ENCODE data around the gene WNK1.

DNA sequence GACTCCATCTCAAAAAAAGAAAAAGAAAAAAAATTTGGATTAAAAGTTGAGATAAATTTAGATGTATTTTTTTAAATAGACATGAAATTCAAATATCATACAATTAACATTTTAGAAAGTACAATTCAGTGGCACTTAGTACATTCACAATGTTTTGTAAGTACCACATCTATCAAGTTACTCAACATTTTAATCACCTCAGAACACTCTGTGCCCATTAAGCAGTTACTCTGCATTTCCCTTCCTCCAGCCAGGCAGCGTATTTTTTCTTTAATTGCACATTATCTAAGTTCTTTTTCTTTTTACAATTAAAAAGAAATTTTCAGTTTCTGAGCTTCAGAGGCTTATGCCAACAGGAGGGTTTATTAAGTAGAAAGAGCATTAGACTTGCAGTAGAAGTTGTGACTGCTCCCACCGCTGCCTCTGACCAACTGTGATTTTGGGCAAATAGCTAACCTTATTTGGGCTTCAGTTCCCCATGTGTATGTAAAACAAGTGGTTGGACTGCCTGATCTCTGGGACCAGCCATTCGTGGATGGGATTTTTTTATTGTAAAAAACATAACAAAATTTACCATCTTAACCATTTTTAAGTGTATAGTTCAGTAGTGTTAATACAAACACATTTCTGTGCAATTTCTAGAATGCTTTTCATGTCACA is 65.7 kb downstream of the WNK1 start:
- TF ChIP-seq, protein P1, sequence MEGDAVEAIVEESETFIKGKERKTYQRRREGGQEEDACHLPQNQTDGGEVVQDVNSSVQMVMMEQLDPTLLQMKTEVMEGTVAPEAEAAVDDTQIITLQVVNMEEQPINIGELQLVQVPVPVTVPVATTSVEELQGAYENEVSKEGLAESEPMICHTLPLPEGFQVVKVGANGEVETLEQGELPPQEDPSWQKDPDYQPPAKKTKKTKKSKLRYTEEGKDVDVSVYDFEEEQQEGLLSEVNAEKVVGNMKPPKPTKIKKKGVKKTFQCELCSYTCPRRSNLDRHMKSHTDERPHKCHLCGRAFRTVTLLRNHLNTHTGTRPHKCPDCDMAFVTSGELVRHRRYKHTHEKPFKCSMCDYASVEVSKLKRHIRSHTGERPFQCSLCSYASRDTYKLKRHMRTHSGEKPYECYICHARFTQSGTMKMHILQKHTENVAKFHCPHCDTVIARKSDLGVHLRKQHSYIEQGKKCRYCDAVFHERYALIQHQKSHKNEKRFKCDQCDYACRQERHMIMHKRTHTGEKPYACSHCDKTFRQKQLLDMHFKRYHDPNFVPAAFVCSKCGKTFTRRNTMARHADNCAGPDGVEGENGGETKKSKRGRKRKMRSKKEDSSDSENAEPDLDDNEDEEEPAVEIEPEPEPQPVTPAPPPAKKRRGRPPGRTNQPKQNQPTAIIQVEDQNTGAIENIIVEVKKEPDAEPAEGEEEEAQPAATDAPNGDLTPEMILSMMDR (IDR thresholded peaks at IDR 0.05), result no peak
- no peak for TF ChIP-seq POLR2A (IDR thresholded peaks at IDR 0.05)

Data from adrenal gland (tissue), 5 donors.